CD14-positive monocyte (primary cell): ENCODE measurements around the gene ZNF248. TPM values are rescaled to one million over a fixed set of nuclear protein-coding genes. Genes with fewer than 3 reads are reported as not detected.

Experiments used
- DNase-seq, 3 donors: peaks; one replicate each; pipeline ENCODE4 v3.0.0-alpha.2; 2011 to 2022
- H2AFZ ChIP-seq: 2 replicates; pipeline ENCODE4 v1.6.0; 2012; ENCODE audit warnings: mild to moderate bottlenecking, low read depth, low read length, inconsistent platforms; ENCODE audit not compliant: insufficient read depth, poor library complexity, severe bottlenecking
- H3K27ac ChIP-seq, 2 donors: 1 replicate in 1 of 2; 2 replicates in 1 of 2; pipeline ENCODE4 v1.5.1; 2012 to 2013; ENCODE audit warnings: low read length in 2 of 2, control low read depth in 1 of 2, inconsistent platforms in 1 of 2, low read depth in 1 of 2, mild to moderate bottlenecking in 1 of 2
- H3K27me3 ChIP-seq, 2 donors: one replicate each; pipeline versions ENCODE4 v1.6.0 to v1.6.1; 2011 to 2013; ENCODE audit warnings: low read length in 2 of 2; ENCODE audit not compliant: control insufficient read depth in 2 of 2, insufficient read depth in 2 of 2
- H3K36me3 ChIP-seq, 2 donors: replicated peaks in 1 of 2; 1 replicate in 1 of 2; 2 replicates in 1 of 2; pipeline versions ENCODE4 v1.5.1 to v1.6.1; 2012 to 2013; ENCODE audit warnings: low read length in 2 of 2, control low read depth in 1 of 2, inconsistent platforms in 1 of 2, mild to moderate bottlenecking in 1 of 2; ENCODE audit not compliant: insufficient read depth in 2 of 2, control insufficient read depth in 1 of 2
- H3K4me1 ChIP-seq, 2 donors: 1 replicate in 1 of 2; 2 replicates in 1 of 2; pipeline versions ENCODE4 v1.5.1 to v1.6.1; 2012 to 2013; ENCODE audit warnings: low read length in 2 of 2, control low read depth in 1 of 2, inconsistent platforms in 1 of 2, mild to moderate bottlenecking in 1 of 2, moderate library complexity in 1 of 2; ENCODE audit not compliant: insufficient read depth in 2 of 2, control insufficient read depth in 1 of 2
- H3K4me2 ChIP-seq: replicated peaks from 2 replicates; pipeline ENCODE3; 2012; ENCODE audit warnings: low read length, moderate library complexity, mild to moderate bottlenecking; ENCODE audit not compliant: poor library complexity, severe bottlenecking; ENCODE audit errors: extremely low read depth
- H3K4me3 ChIP-seq, 3 experiments: fragments of 200-600 bp in 1 of 3; sonication (generic) in 1 of 3; replicated peaks in 1 of 3; 1 replicate in 2 of 3; 2 replicates in 1 of 3; pipeline ENCODE4 v1.5.1; 2011 to 2013; ENCODE audit warnings: low read length in 3 of 3, mild to moderate bottlenecking in 3 of 3, control low read depth in 2 of 3, low read depth in 2 of 3, inconsistent platforms in 1 of 3, moderate library complexity in 1 of 3
- H3K79me2 ChIP-seq: 2 replicates; pipeline ENCODE4 v1.6.0; 2012; ENCODE audit warnings: mild to moderate bottlenecking, control low read depth, inconsistent platforms, low read length, moderate library complexity; ENCODE audit not compliant: insufficient read depth
- H3K9ac ChIP-seq: 2 replicates; pipeline ENCODE4 v1.6.0; 2017; ENCODE audit warnings: low read length, mild to moderate bottlenecking; ENCODE audit not compliant: insufficient read depth, poor library complexity, severe bottlenecking
- H3K9me3 ChIP-seq, 2 donors: replicated peaks in 1 of 2; 1 replicate in 1 of 2; 2 replicates in 1 of 2; pipeline versions ENCODE4 v1.5.1 to v1.6.1; 2012 to 2013; ENCODE audit warnings: low read length in 2 of 2, control low read depth in 1 of 2; ENCODE audit not compliant: control insufficient read depth in 1 of 2, insufficient read depth in 1 of 2
- H4K20me1 ChIP-seq: 2 replicates; pipeline ENCODE4 v1.6.0; 2012; ENCODE audit warnings: mild to moderate bottlenecking, low read length, control low read depth, moderate library complexity; ENCODE audit not compliant: insufficient read depth
- H3K27ac Mint-ChIP-seq, 7 donors: one replicate each; pipeline ENCODE4 v1.8.0; 2020; ENCODE audit warnings: mild to moderate bottlenecking in 7 of 7, mixed read lengths in 7 of 7, moderate library complexity in 6 of 7, inconsistent platforms in 2 of 7
- H3K27me3 Mint-ChIP-seq, 3 donors: one replicate each; pipeline ENCODE4 v1.8.0; 2021 to 2022; ENCODE audit warnings: low read depth in 3 of 3, mild to moderate bottlenecking in 3 of 3, mixed read lengths in 3 of 3, moderate library complexity in 3 of 3, inconsistent platforms in 1 of 3
- H3K36me3 Mint-ChIP-seq, 2 donors: one replicate each; pipeline ENCODE4 v1.8.0; 2020; ENCODE audit warnings: mixed read lengths in 2 of 2, inconsistent platforms in 1 of 2, mild to moderate bottlenecking in 1 of 2
- H3K4me1 Mint-ChIP-seq: one replicate; pipeline ENCODE4 v1.8.0; 2020; ENCODE audit warnings: mild to moderate bottlenecking, mixed read lengths
- H3K4me3 Mint-ChIP-seq, 2 donors: one replicate each; pipeline ENCODE4 v1.8.0; 2020; ENCODE audit warnings: mild to moderate bottlenecking in 2 of 2, mixed read lengths in 2 of 2, moderate library complexity in 1 of 2
- H3K9me3 Mint-ChIP-seq, 7 donors: one replicate each; pipeline ENCODE4 v1.8.0; 2020 to 2022; ENCODE audit warnings: mixed read lengths in 7 of 7, mild to moderate bottlenecking in 6 of 7, moderate library complexity in 6 of 7, inconsistent platforms in 2 of 7
- CTCF ChIP-seq: fragments of 200-600 bp; IDR thresholded peaks from one replicate; pipeline ENCODE4 v1.8.0; 2022; ENCODE audit warnings: antibody characterized with exemption, mild to moderate bottlenecking
- WGBS: methylation state at CpG from one replicate; pipeline ENCODE4 v1.1.5; 2013; ENCODE audit warnings: missing lambda C conversion rate; ENCODE audit not compliant: insufficient coverage; 5-methylcytosine and 5-hydroxymethylcytosine counted together
- intact Hi-C, 2 donors: fragments of 100-400 bp; cut with micrococcal nuclease; formaldehyde crosslinking; loops; one replicate each; pipeline versions ENCODE4 v1.15.0 to v1.15.1; 2023
- polyA plus RNA-seq, 3 donors: library from polyadenylated mRNA; depleted of rRNA in 1 of 3; unstranded in 2 of 3; stranded (reverse) in 1 of 3; fragments of 300-500 nt in 2 of 3; fragments of >200 nt in 1 of 3; fragmentation: Illumina TruSeq in 2 of 3; gene quantifications; 1 replicate in 2 of 3; 2 replicates in 1 of 3; pipeline ENCODE4 v1.2.3, GENCODE V29; 2012 to 2021

The ZNF248 gene
- polyA plus RNA-seq, 3 donors: 0.44 to 2.2 (median 0.94) TPM

GRCh38 chr10:37760817-37761216 lies 96.6 kb downstream of the ZNF248 start:
- Histone ChIP-seq H3K79me2 (no peaks in the 10 kb centered on the region), H3K4me3 (no peak overlapping the region), H3K4me1 (no peaks in the 10 kb centered on the region), H2AFZ (no peak overlapping the region), H3K4me2 (no peak overlapping the region), H4K20me1 (no peaks in the 10 kb centered on the region), H3K27me3 (no peaks in the 10 kb centered on the region), H3K9me3 (peaks cover 28 to 36% of the 10 kb centered on the region in 2 donors), H3K36me3 (no peaks in the 10 kb centered on the region), H3K9ac (no peak overlapping the region), H3K27ac (no peak overlapping the region)
- Mint-ChIP-seq H3K4me3 (no peak overlapping the region), H3K4me1 (no peaks in the 10 kb centered on the region), H3K27me3 (peaks cover 0 to 2% (median 0%) of the 10 kb centered on the region in 3 donors), H3K27ac (no peak overlapping the region), H3K36me3 (no peaks in the 10 kb centered on the region), H3K9me3 (peaks cover 9 to 30% (median 23%) of the 10 kb centered on the region in 7 donors)
- intact Hi-C loops: no loop called here
- TF ChIP-seq CTCF: no peak
- no CpG with 5 or more reads among the region's 1 CpG for WGBS
- DNase-seq: no peak

GRCh38 chr10:37758074-37758473 lies 99.3 kb downstream of the ZNF248 start:
- peaks cover 0 to 2% (median 0%) of the 10 kb centered on the region in 3 donors for H3K27me3 Mint-ChIP-seq
- intact Hi-C loops: no loop called here

More at GRCh38 chr10:37758074-37758473, 99.3 kb downstream of the ZNF248 start:
- H3K9me3 ChIP-seq: peaks cover 27 to 31% of the 10 kb centered on the region in 2 donors
- H3K27ac ChIP-seq: no peak overlapping the region
- H3K4me1 ChIP-seq: no peaks in the 10 kb centered on the region
- no peak overlapping the region for H3K27ac Mint-ChIP-seq
- no peak overlapping the region for H2AFZ ChIP-seq
- peaks cover 2 to 16% (median 11%) of the 10 kb centered on the region in 7 donors for H3K9me3 Mint-ChIP-seq
- no peak overlapping the region for H3K4me3 Mint-ChIP-seq
- no peaks in the 10 kb centered on the region for H4K20me1 ChIP-seq
- H3K36me3 ChIP-seq: no peaks in the 10 kb centered on the region
- no peak overlapping the region for H3K4me3 ChIP-seq
- no peak for DNase-seq
- no peak overlapping the region for H3K9ac ChIP-seq
- H3K4me2 ChIP-seq: no peak overlapping the region
- H3K36me3 Mint-ChIP-seq: no peaks in the 10 kb centered on the region
- H3K79me2 ChIP-seq: no peaks in the 10 kb centered on the region
- H3K4me1 Mint-ChIP-seq: no peaks in the 10 kb centered on the region
- no peaks in the 10 kb centered on the region for H3K27me3 ChIP-seq
- TF ChIP-seq CTCF: no peak
